Hindlimb muscle (tissue), 1 donor: Measurements from ENCODE around the gene KCNH6. TPM values are rescaled to one million over a fixed set of nuclear protein-coding genes. Genes with fewer than 3 reads are reported as not detected.

Experiments used
- DNase-seq: peaks from one replicate; pipeline ENCODE4 v3.0.0-alpha.2; 2013
- polyA plus RNA-seq: library from polyadenylated mRNA; unstranded; fragments of 120-200 nt; gene quantifications from one replicate; pipeline ENCODE4 v1.2.1, GENCODE V29; 2013; ENCODE audit not compliant: insufficient read length

KCNH6 gene
- polyA plus RNA-seq, 1 donor: not detected

GRCh38 chr17:63486317-63487013, 36.7 kb upstream of the KCNH6 start:
- DNase-seq: no peak

DNA sequence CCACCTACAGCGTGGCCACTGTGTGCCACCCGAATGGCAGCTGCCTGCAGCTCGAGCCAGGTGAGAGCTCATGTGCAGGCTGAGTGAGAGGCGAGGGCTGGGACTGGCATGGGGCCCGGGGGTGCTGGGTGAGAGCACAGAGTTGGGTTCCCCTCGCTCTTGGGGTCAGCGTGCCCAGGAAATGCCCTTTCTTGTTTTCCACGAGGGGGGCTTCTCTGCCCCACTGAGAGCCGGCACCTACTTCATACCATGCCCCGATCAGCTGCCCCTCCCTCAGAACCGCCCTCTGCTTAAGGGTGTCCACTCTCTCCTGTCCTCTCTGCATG, 36.2 kb upstream of the KCNH6 start:
- no peak for DNase-seq

DNA sequence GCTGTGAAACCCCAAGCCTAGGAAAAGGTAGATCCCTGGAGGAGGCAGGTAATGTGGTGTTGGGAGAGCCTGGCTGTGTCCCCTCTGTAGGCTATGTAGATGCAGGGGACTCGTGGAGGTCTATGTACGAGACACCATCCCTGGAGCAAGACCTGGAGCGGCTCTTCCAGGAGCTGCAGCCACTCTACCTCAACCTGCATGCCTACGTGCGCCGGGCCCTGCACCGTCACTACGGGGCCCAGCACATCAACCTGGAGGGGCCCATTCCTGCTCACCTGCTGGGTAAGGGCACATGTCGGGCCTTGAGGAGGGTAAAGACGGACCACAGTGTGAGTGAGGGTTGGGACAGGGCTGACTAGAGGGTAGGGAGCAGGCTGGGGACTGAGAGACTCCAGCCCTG, 34.3 kb upstream of the KCNH6 start:
- no peak for DNase-seq

DNA sequence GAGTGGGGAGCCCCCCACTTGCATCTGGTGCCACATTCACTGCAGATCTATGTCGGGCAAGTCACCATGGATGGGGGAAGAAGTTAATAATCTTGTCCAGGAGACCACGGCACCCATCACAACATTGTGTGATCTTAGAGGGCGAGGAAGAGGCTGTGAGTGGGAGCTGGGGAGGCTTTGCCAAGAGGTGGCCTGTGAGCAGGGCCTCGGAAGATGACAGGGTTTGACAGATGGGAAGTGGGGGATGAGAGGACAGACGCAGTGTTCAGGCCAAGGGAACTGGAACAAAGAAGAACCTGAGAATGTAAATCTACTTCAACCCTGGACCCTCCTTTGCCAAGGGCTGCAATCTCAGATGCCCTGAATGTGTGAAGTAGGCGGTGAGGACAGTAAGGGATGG, 33.9 kb upstream of the KCNH6 start:
- DNase-seq: no peak

DNA sequence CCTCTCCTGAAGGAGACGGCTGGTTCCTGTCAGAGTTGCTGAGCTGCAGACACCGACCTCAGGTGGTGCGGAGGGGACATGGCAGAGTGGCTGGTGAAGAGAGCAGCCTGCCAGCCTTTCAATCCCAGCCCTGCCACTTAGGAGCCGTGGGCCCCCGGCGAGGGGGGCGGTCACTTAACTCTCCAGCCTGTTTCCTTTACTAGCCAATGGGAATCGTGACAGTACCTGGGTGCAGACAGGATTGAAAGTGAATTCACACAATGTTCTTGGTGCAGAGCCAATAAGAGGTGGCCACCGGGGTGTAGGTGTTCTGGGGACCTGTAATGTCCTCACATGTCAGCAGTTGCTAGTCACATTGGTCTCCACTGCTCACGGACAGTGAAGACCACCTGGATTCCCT, 32.8 kb upstream of the KCNH6 start:
- no peak for DNase-seq

DNA sequence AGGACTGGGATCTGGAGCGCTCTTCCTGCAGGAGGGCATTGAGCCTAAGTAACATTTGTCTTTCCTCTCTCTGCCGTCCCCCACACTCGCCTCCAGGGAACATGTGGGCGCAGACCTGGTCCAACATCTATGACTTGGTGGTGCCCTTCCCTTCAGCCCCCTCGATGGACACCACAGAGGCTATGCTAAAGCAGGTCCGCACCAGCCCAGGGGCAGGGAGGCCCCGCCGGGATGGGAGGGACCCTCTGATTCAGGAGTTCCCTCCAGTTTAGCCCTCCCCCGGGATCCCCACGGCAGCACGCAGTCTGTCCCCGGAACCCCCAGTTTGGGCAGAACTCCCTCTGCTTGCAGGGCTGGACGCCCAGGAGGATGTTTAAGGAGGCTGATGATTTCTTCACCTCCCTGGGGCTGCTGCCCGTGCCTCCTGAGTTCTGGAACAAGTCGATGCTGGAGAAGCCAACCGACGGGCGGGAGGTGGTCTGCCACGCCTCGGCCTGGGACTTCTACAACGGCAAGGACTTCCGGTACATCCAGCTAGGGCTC, 32.2 kb upstream of the KCNH6 start:
- DNase-seq: no peak

DNA sequence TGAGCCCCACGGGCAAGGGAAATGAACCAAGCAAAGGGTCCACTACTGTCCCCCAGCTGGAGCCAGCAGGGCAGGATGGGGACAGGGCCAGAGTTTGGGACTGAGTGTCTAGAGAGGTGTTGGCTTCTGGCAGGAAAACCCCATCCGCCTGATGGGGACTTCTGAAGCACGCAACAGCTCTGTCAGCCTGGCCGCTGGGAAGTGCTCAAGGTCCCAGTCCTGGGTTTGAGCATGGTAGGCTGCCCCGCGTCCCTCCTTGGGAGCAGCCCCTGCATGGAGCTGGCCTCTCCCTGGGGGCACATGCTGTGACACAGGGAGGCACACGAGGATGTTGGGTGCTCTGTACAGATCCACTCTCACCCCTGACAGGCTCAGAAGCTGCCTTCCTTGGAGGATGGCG, 31.7 kb upstream of the KCNH6 start:
- no peak for DNase-seq

GRCh38 chr17:63491977-63492618, 31.1 kb upstream of the KCNH6 start:
- DNase-seq: no peak

- no peak for DNase-seq
Measured at GRCh38 chr17:63492940-63493339, 30.2 kb upstream of the KCNH6 start.

- DNase-seq: no peak
Measured at GRCh38 chr17:63493411-63493810, 29.7 kb upstream of the KCNH6 start.

- DNase-seq: no peak
Measured at GRCh38 chr17:63494300-63494928, 28.7 kb upstream of the KCNH6 start.

GRCh38 chr17:63495491-63495890, 27.7 kb upstream of the KCNH6 start:
- no peak for DNase-seq

- DNase-seq: no peak
Measured at GRCh38 chr17:63496177-63496576, 27.0 kb upstream of the KCNH6 start.

- DNase-seq: no peak
Measured at GRCh38 chr17:63496663-63497400, 26.3 kb upstream of the KCNH6 start.

GRCh38 chr17:63497708-63498483, 25.3 kb upstream of the KCNH6 start:
- no peak for DNase-seq

- no peak for DNase-seq
Measured at GRCh38 chr17:63498626-63499195, 24.4 kb upstream of the KCNH6 start.

- DNase-seq: no peak
Measured at GRCh38 chr17:63500543-63501390, 22.4 kb upstream of the KCNH6 start.

DNA sequence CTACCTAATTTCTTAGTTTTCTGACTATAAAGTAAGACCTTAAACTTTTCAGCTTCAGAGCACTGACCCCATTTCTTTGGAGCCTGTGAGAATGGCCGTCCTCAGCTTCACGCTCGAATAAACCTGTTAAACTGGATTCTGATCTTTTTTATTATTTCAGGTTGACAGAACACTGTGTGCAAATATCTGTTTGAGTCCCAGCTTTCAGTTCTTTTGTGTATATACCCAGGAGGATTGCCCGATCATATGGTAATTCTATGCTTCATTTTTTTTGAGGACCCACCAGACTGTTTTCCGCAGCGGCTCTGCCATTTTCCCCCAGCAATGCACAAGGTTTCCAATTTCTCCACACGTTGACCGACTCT, 19.8 kb upstream of the KCNH6 start:
- no peak for DNase-seq

DNA sequence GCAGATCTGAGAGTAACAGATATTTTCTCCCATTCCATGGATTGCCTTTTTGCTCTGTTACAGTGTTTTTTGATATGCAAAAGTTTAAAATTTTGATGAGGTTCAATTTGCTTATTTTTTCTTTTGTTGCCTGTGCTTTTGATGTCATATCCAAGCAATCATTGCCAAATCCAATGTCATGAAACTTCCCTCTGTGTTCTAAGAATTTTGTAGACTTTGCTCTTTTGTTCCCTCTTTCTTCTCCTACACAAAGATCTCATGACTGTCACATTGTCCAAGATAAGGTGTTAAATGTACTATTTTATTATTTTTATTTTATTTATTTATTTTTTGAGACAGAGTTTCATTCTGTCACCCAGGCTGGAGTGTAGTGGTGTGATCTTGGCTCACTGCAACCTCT, 18.9 kb upstream of the KCNH6 start:
- DNase-seq: no peak

DNA sequence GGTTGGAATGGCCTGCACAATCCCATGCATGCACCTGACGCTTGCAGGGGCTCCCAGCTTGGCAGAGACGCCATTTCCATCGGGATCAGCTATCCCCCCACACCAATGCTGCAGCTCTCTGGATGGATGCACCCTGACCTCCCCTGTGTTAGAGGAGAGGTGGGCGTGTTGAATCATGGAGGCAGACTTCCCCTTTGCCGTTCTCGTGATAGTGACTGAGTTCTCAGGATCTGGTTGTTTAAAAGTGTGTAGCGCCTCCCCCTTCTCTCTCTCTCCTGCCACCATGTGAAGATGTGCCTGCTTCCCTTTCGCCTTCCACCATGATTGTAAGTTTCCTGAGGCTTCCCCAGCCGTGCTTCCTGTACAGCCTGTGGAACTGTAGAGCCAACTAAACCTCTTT, 17.8 kb upstream of the KCNH6 start:
- no peak for DNase-seq

- no peak for DNase-seq
Measured at GRCh38 chr17:63506627-63507026, 16.5 kb upstream of the KCNH6 start.
